Uterus (tissue), 2 donors: ENCODE measurements around the gene GLB1L2.

Source experiments
- POLR2A ChIP-seq, 2 donors: fragments of 450-650 bp; IDR thresholded peaks; one replicate each; pipeline ENCODE4 v1.6.1; 2016; ENCODE audit warnings: antibody characterized with exemption in 2 of 2, mild to moderate bottlenecking in 1 of 2, moderate library complexity in 1 of 2
- TF ChIP-seq, protein P1 (sequence below), 4 experiments: fragments of 200-600 bp in 2 of 4; fragments of 450-650 bp in 2 of 4; sonication (generic) in 2 of 4; IDR thresholded peaks; one replicate each; pipeline ENCODE4 v1.5.1; 2016 to 2019; ENCODE audit warnings: antibody characterized with exemption in 4 of 4, mild to moderate bottlenecking in 2 of 4, moderate library complexity in 1 of 4

DNA sequence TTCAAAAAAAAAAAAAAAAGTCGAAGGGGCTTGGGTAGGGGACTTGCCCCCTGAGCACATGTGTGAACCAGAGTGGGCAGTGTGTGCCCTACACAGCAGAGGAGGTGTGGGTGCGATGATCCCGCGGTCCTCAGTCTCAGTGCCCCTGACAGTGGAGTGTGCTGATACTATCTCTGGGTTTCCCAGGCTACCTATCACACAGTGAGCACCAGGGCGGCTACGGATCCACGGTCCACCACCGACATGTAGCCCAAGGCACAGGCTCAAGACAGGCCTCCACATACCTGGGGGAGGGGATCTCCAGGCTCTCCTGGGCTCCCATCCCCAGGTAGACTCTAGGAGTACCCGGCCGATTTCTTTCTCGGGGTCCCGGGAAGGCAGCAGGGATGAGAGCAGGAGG lies 71.1 kb downstream of the GLB1L2 start:
- TF ChIP-seq, protein P1, sequence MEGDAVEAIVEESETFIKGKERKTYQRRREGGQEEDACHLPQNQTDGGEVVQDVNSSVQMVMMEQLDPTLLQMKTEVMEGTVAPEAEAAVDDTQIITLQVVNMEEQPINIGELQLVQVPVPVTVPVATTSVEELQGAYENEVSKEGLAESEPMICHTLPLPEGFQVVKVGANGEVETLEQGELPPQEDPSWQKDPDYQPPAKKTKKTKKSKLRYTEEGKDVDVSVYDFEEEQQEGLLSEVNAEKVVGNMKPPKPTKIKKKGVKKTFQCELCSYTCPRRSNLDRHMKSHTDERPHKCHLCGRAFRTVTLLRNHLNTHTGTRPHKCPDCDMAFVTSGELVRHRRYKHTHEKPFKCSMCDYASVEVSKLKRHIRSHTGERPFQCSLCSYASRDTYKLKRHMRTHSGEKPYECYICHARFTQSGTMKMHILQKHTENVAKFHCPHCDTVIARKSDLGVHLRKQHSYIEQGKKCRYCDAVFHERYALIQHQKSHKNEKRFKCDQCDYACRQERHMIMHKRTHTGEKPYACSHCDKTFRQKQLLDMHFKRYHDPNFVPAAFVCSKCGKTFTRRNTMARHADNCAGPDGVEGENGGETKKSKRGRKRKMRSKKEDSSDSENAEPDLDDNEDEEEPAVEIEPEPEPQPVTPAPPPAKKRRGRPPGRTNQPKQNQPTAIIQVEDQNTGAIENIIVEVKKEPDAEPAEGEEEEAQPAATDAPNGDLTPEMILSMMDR (IDR thresholded peaks at IDR 0.05), result no peak
- no peak for TF ChIP-seq POLR2A (IDR thresholded peaks at IDR 0.05)
